Measurements from ENCODE around the gene BRD7. TPM values are rescaled to one million over a fixed set of nuclear protein-coding genes. Genes with fewer than 3 reads are reported as not detected.

Gene BRD7
- total RNA-seq, 1 experiment from 2014 or later = 122 TPM

- TF ChIP-seq HMGXB4 (CRISPR knock-in tag; IDR thresholded peaks at IDR 0.05) (no peak), GRHL2 (CRISPR knock-in tag; IDR thresholded peaks at IDR 0.05; ENCODE audit: insufficient replicate concordance, severe bottlenecking) (no peak), ATF1 (CRISPR knock-in tag; IDR thresholded peaks at IDR 0.05) (no peak)
These were observed 90.5 kb downstream of the BRD7 start (continued) for GRCh38 chr16:50278251-50278650.

GRCh38 chr16:50276801-50277555 lies 91.8 kb downstream of the BRD7 start:
- Mint-ChIP-seq H3K36me3 (no peaks in the 10 kb centered on the region), H3K27me3 (ENCODE audit: low read depth) (no peaks in the 10 kb centered on the region), H3K4me3 (no peak overlapping the region), H3K4me1 (peaks cover 14% of the 10 kb centered on the region), H3K27ac (no peak overlapping the region), H3K9me3 (peaks cover 5% of the 10 kb centered on the region)
- no peak for TF ChIP-seq CDX4 (CRISPR knock-in tag; IDR thresholded peaks at IDR 0.05; ENCODE audit: borderline replicate concordance)
- TF ChIP-seq ZNF317 (CRISPR knock-in tag; IDR thresholded peaks at IDR 0.05; ENCODE audit: borderline replicate concordance, low read depth) = no peak
- TF ChIP-seq ZNF425 (CRISPR knock-in tag; conservative IDR thresholded peaks at IDR 0.05) = no peak
- no peak for TF ChIP-seq ESRRA (CRISPR knock-in tag; IDR thresholded peaks at IDR 0.05; ENCODE audit: borderline replicate concordance)
- no peak for TF ChIP-seq ZBTB21 (CRISPR knock-in tag; IDR thresholded peaks at IDR 0.05; ENCODE audit: borderline replicate concordance)
- TF ChIP-seq ATF1 (CRISPR knock-in tag; IDR thresholded peaks at IDR 0.05) = no peak
- TF ChIP-seq PRRX2 (CRISPR knock-in tag; IDR thresholded peaks at IDR 0.05) = no peak
- no peak for TF ChIP-seq FOXK1 (CRISPR knock-in tag; IDR thresholded peaks at IDR 0.05)
- no peak for TF ChIP-seq FOXP1 (CRISPR knock-in tag; IDR thresholded peaks at IDR 0.05; ENCODE audit: borderline replicate concordance)
- TF ChIP-seq ZNF121 (CRISPR knock-in tag; IDR thresholded peaks at IDR 0.05) = no peak
- TF ChIP-seq HMGA2 (CRISPR knock-in tag; IDR thresholded peaks at IDR 0.05) = no peak
- TF ChIP-seq TEAD1 (CRISPR knock-in tag; IDR thresholded peaks at IDR 0.05) = no peak
- TF ChIP-seq TEAD4 (CRISPR knock-in tag; IDR thresholded peaks at IDR 0.05) = no peak
- no peak for TF ChIP-seq ERG (CRISPR knock-in tag; IDR thresholded peaks at IDR 0.05)
- TF ChIP-seq PREB (CRISPR knock-in tag; IDR thresholded peaks at IDR 0.05; ENCODE audit: borderline replicate concordance) = no peak
- no peak for TF ChIP-seq USF1 (CRISPR knock-in tag; IDR thresholded peaks at IDR 0.05)
- TF ChIP-seq CBFB (CRISPR knock-in tag; IDR thresholded peaks at IDR 0.05; ENCODE audit: low read depth) = no peak
- no peak for TF ChIP-seq AR (CRISPR knock-in tag; IDR thresholded peaks at IDR 0.05)
- no peak for TF ChIP-seq NR3C1 (CRISPR knock-in tag; conservative IDR thresholded peaks at IDR 0.05; ENCODE audit: low read depth)
- no peak for TF ChIP-seq E2F5 (CRISPR knock-in tag; IDR thresholded peaks at IDR 0.05)
- CTCF ChIA-PET = no interaction called here
- POLR2A ChIA-PET = no interaction called here
- DNase-seq (ENCODE audit: low spot score) = no peak
- ATAC-seq = no peak
